Keratinocyte (primary cell): ENCODE data around the gene KLHL5.

Experiments
- CTCF ChIP-seq, 3 experiments: IDR thresholded peaks in 1 of 3; conservative IDR thresholded peaks in 1 of 3; optimal IDR thresholded peaks in 1 of 3; 2 replicates in 2 of 3; 3 replicates in 1 of 3; pipeline versions ENCODE3 to v1.5.1; 2011; ENCODE audit warnings: low read length in 3 of 3, mild to moderate bottlenecking in 3 of 3, moderate library complexity in 2 of 3, control low read depth in 1 of 3, inconsistent platforms in 1 of 3; ENCODE audit not compliant: insufficient read depth in 2 of 3; ENCODE audit errors: extremely low read depth in 1 of 3
- EZH2 ChIP-seq: IDR thresholded peaks from one replicate; pipeline ENCODE4 v1.6.1; 2012; ENCODE audit warnings: inconsistent platforms, mild to moderate bottlenecking, low read length, moderate library complexity

- TF ChIP-seq CTCF (optimal IDR thresholded peaks at IDR 0.05 in 1 of 3, IDR thresholded peaks at IDR 0.05 in 1 of 3, conservative IDR thresholded peaks at IDR 0.05 in 1 of 3; ENCODE audit: extremely low read depth in 1 of 3, insufficient read depth in 2 of 3, low read length in 3 of 3) (no peak), EZH2 (no peak)
These were observed 39.8 kb upstream of the KLHL5 start for GRCh38 chr4:39022241-39022640.
